ENCODE results near the gene MYOM1.

Gene MYOM1

DNA sequence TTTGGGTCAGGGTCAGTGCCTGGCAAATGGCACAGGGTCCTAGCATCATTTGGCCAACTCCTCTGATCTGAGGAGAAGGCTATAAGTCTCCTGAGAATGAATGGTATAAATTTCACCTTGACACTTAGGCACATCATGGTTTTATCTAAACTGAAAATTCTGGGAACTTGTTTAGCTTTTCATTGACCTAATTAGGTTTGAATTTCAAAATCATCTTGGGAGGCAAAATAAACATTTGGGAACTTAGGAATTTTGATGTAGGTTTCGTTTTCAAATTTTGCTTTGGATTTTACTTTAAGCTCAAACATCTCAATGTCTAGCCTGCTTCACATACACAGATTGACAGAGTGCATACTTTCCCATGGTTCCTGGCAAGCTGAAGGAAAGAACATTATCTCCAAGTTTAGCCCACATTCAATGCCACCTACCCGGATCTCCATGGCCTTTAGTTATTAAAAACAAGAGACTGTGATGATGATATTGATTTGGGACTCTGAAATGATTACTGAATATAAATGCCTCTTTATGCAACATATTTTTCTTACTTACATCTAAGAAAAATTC, 44.5 kb downstream of the MYOM1 start:
- TF ChIP-seq CTCF (IDR thresholded peaks at IDR 0.05; ENCODE audit: low read depth, low read length, missing control alignments): no peak
- no peak overlapping the region for H3K4me3 ChIP-seq (ENCODE audit: low read depth, low read length)
- DNase-seq (ENCODE audit: low read depth): no peak

- DNase-seq (ENCODE audit: low read depth): no peak
- H3K4me3 ChIP-seq (ENCODE audit: low read depth, low read length): no peak overlapping the region
- no peak for TF ChIP-seq CTCF (IDR thresholded peaks at IDR 0.05; ENCODE audit: low read depth, low read length, missing control alignments)
Observed at GRCh38 chr18:3172097-3172496, 47.7 kb downstream of the MYOM1 start.

- TF ChIP-seq CTCF (IDR thresholded peaks at IDR 0.05; ENCODE audit: low read depth, low read length, missing control alignments): no peak
- no peak for DNase-seq (ENCODE audit: low read depth)
- H3K4me3 ChIP-seq (ENCODE audit: low read depth, low read length): no peak overlapping the region
Observed at GRCh38 chr18:3171631-3172030, 48.1 kb downstream of the MYOM1 start.

- no peak for DNase-seq (ENCODE audit: low read depth)
- no peak overlapping the region for H3K4me3 ChIP-seq (ENCODE audit: low read depth, low read length)
- no peak for TF ChIP-seq CTCF (IDR thresholded peaks at IDR 0.05; ENCODE audit: low read depth, low read length, missing control alignments)
Observed at GRCh38 chr18:3170441-3171161, 49.2 kb downstream of the MYOM1 start.

DNA sequence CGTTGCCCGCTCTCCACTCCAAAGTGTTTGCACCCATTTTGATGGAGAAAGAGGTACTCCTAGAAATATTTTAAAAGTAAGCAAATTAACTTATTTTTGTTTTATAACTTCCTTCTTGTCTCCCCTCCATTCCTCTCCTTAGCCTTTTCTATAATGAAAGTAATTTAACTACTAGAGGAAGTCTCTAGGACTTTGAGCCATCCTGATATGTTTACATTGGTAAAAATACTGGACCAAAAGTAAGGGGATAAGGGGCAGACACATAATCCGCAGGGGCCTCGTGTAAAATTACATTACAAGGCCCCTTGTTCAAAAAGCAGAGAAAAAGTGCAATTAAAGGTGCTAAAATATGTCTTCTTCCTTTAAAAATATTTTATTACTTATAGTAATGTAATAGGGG, 55.4 kb downstream of the MYOM1 start:
- DNase-seq (ENCODE audit: low read depth): no peak
- no peak for TF ChIP-seq CTCF (IDR thresholded peaks at IDR 0.05; ENCODE audit: low read depth, low read length, missing control alignments)
- no peak overlapping the region for H3K4me3 ChIP-seq (ENCODE audit: low read depth, low read length)

DNA sequence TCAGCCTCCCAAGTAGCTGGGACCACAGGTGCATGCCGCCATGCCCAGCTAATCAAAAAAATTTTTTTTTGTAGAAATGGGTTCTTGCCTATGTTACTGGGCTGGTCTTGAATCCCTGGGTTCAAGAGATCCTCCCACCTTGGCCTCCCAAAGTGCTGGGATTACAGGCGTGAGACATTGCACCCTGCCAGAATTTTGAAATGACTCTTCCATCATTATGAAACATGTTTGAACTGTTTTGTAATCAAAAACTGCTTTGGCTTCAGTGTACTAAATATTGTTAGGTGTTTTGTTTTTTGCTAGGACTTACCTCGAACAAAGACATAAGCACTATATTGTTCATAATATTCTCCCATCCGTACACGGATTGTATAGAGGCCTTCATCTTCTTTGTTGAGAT, 55.8 kb downstream of the MYOM1 start:
- no peak overlapping the region for H3K4me3 ChIP-seq (ENCODE audit: low read depth, low read length)
- no peak for DNase-seq (ENCODE audit: low read depth)
- TF ChIP-seq CTCF (IDR thresholded peaks at IDR 0.05; ENCODE audit: low read depth, low read length, missing control alignments): no peak

DNA sequence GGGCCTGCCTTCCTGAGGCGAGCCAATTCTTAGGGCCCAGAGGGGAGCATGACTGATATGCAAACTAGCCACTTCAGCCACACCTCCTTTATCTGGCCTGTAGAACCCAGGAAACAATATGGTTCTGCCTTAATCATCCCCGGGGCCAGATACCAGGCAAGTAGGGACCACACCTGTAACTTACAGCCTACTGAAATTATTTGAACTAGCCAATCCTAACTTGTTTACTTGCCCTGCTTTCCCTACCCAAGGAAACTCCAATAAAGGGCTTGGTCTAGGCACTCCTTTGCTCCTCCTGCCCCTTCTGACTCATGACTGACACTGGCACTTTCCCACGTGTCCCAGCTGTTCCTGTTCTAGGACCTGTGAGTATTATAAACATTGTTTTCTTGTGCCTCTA, 57.6 kb downstream of the MYOM1 start:
- no peak for TF ChIP-seq CTCF (IDR thresholded peaks at IDR 0.05; ENCODE audit: low read depth, low read length, missing control alignments)

More for the DNA sequence above, 57.6 kb downstream of the MYOM1 start:
- DNase-seq (ENCODE audit: low read depth): no peak
- no peak overlapping the region for H3K4me3 ChIP-seq (ENCODE audit: low read depth, low read length)
